Cardiac fibroblast (primary cell): ENCODE data around the gene GLRA3.

Source experiments
- DNase-seq, 2 donors: peaks; one replicate each; pipeline versions ENCODE4 v3.0.0 to v3.0.0-alpha.2; 2010; ENCODE audit warnings: low read depth in 2 of 2
- H3K4me3 ChIP-seq, 2 donors: replicated peaks in 1 of 2; 1 replicate in 1 of 2; 2 replicates in 1 of 2; pipeline ENCODE4 v1.5.1; 2011; ENCODE audit warnings: low read depth in 2 of 2, low read length in 2 of 2, mild to moderate bottlenecking in 2 of 2, moderate library complexity in 1 of 2
- TF ChIP-seq, protein P1 (sequence below): IDR thresholded peaks from one replicate; pipeline ENCODE4 v1.5.1; 2011; ENCODE audit warnings: low read depth, mild to moderate bottlenecking, low read length, inconsistent platforms

The GLRA3 gene

DNA sequence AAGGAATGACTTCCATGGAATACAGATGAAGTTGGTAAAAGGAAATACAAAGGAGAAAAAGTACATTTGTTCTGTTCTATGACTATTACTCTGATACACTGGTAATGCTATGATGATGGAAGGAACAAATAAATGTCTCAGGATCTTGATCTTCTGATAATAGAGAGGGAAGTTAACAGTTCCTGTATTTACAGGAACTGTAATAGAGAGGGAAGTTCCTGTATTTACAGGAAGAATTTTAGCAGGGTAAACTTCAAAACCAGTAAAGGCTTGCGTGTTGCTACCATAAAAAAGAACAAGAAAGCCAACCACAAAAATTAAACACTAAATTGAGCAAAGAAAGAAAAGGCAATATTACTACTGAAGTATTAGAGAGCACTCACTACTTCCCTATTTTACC lies 215.1 kb downstream of the GLRA3 start:
- no peak overlapping the region for H3K4me3 ChIP-seq
- no peak for DNase-seq
- TF ChIP-seq, protein P1, sequence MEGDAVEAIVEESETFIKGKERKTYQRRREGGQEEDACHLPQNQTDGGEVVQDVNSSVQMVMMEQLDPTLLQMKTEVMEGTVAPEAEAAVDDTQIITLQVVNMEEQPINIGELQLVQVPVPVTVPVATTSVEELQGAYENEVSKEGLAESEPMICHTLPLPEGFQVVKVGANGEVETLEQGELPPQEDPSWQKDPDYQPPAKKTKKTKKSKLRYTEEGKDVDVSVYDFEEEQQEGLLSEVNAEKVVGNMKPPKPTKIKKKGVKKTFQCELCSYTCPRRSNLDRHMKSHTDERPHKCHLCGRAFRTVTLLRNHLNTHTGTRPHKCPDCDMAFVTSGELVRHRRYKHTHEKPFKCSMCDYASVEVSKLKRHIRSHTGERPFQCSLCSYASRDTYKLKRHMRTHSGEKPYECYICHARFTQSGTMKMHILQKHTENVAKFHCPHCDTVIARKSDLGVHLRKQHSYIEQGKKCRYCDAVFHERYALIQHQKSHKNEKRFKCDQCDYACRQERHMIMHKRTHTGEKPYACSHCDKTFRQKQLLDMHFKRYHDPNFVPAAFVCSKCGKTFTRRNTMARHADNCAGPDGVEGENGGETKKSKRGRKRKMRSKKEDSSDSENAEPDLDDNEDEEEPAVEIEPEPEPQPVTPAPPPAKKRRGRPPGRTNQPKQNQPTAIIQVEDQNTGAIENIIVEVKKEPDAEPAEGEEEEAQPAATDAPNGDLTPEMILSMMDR = no peak

DNA sequence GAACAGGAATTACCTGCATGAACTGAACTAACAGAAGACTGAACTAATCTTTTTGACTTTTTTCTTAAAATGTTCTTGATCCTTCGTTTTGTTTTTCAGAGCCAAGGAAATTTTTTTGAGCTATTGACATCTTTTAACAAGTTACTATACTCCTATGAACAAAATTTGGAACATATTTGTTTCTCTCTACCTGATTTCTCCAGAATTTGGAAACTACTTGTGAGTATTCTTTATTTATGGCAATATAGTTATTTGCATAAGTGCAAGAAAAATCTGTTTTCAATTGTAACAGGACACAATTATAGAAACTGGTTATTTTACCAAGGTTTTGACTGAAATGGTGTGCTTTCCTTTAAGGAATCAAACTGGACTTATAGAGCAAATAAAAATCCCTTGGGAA lies 217.3 kb downstream of the GLRA3 start:
- DNase-seq = no peak
- TF ChIP-seq, protein P1 = no peak
- no peak overlapping the region for H3K4me3 ChIP-seq

DNA sequence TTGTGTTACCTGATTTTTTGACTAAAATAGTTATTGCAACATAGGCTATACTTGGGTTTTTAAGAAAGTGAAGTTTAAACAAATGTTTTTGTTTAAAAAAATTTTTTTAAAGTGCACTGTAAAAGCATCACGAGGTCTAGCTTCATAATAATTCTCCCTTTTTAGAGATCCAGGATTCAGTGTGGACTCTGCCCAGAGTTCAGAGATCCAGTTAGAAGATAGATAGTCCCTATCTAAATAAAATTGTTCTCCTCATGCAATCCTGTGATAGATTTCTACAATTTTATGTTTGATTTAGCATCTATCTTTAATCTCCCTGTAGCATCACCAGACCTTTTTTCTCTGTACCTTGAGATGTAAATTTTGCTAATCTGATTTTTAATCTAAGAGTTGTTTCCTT lies 221.3 kb downstream of the GLRA3 start:
- TF ChIP-seq, protein P1 = no peak
- no peak overlapping the region for H3K4me3 ChIP-seq
- DNase-seq = no peak

DNA sequence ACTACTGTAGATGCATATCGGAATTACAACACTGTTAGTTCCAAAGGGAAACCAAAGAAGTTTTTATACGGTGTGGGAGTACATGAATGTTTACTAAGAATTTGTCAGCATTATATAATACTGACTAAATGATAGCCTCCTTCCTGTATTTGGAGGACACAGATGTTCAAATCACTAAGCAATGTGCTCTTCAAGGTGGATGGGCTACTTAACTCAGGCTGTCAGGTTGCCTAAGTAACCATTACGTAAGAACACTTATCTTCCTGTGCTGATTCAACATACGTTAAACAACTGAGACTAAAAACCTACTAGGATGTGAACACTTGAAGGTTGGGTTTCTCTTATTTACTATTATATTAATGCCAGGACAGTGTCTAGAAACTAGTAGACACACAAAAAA lies 224.8 kb downstream of the GLRA3 start:
- DNase-seq = peak; percentile 53 to 63
- no peak overlapping the region for H3K4me3 ChIP-seq
- TF ChIP-seq, protein P1 = no peak

DNA sequence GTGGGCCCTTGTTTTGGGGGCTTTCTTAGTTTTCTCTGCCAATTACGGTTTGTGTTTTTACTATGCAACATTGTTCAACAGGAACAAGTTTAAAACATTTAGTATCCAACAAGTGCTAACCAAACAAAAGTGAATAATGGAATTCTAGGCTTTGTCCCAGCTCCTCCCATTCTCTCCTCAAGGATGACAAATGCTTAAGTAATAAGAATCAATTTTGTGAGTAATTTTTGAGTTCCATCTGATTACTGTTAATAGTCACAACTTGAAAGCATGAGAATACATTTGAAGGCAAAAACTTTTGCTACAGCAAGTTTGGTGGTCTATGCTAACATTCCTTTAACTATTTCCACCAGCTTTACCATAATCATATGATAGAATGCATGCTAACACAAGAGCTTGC lies 228.7 kb downstream of the GLRA3 start:
- H3K4me3 ChIP-seq = no peak overlapping the region
- TF ChIP-seq, protein P1 = no peak
- DNase-seq = no peak

DNA sequence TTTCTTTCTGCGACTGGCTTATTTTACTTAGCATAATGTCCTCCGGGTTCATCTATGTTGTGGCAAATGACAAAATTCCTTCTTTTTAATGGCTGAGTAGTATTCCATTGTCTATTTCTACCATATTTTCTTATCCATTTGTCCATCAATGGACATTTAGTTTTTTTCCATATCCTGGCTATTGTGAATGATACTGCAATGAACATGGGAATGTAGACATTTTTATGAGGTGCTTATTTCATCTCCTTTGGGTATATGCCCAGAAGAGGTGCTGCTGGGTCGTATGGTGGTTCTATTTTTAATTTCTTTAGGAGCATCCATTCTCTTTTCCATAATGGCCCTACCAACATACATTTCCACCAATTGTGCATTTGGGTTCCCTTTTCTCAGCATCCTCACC lies 230.2 kb downstream of the GLRA3 start:
- no peak for DNase-seq
- H3K4me3 ChIP-seq = no peak overlapping the region
- TF ChIP-seq, protein P1 = no peak

DNA sequence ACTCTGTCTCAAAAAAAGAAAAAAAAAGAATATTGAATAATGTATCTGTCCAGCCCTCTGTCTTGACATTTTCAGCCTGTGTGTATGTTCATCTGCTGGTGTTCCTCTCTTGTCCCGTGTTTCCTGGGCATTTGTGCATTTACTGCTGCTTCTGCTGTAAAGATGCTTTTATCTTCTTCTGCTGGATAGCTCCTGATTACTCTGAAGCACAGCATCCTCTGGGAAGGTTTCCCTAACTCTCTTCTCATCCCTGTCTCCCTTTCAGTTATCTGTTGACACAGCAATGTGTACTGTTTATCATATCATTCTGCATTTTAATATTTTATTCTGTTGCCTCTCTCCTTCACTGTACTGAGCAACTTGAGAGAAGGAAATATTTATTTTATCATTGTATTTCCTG lies 232.5 kb downstream of the GLRA3 start:
- TF ChIP-seq, protein P1 = no peak
- no peak overlapping the region for H3K4me3 ChIP-seq

More for the DNA sequence above, 232.5 kb downstream of the GLRA3 start:
- no peak for DNase-seq
